Trophoblast cell (in vitro differentiated cells and primary cell): ENCODE data around the gene XBP1.

Experiments used
- DNase-seq, 2 donors: peaks; one replicate each; pipeline ENCODE4 v3.0.0-alpha.2; 2016
- H2AFZ ChIP-seq: 2 replicates; pipeline ENCODE4 v1.6.1; 2013; ENCODE audit warnings: low read length, moderate library complexity, mild to moderate bottlenecking; ENCODE audit not compliant: insufficient read depth, poor library complexity
- H2AK5ac ChIP-seq: 2 replicates; pipeline ENCODE4 v1.6.1; 2013; ENCODE audit warnings: mild to moderate bottlenecking, low read length
- H2BK120ac ChIP-seq: 2 replicates; pipeline ENCODE4 v1.6.1; 2013; ENCODE audit warnings: low read length, mild to moderate bottlenecking, moderate library complexity; ENCODE audit not compliant: insufficient read depth, poor library complexity
- H2BK12ac ChIP-seq: 2 replicates; pipeline ENCODE4 v1.6.1; 2013; ENCODE audit warnings: mild to moderate bottlenecking, low read length, moderate library complexity
- H2BK5ac ChIP-seq: 2 replicates; pipeline ENCODE4 v1.6.1; 2013; ENCODE audit warnings: low read length, low read depth, moderate library complexity, mild to moderate bottlenecking; ENCODE audit not compliant: poor library complexity
- H3K14ac ChIP-seq: 2 replicates; pipeline ENCODE4 v1.6.1; 2013; ENCODE audit warnings: mild to moderate bottlenecking, low read length
- H3K18ac ChIP-seq: 2 replicates; pipeline ENCODE4 v1.6.1; 2013; ENCODE audit warnings: mild to moderate bottlenecking, low read length
- H3K23ac ChIP-seq: 2 replicates; pipeline ENCODE4 v1.6.1; 2013; ENCODE audit warnings: low read length
- H3K27ac ChIP-seq: 2 replicates; pipeline ENCODE4 v1.5.1; 2013; ENCODE audit warnings: low read depth, mild to moderate bottlenecking, inconsistent platforms, low read length, moderate library complexity
- H3K27me3 ChIP-seq: 2 replicates; pipeline ENCODE4 v1.6.1; 2013; ENCODE audit warnings: inconsistent platforms, mild to moderate bottlenecking, low read length, moderate library complexity; ENCODE audit not compliant: insufficient read depth
- H3K36me3 ChIP-seq, 2 experiments: 1 replicate in 1 of 2; 2 replicates in 1 of 2; pipeline ENCODE4 v1.6.1; 2013; ENCODE audit warnings: low read length in 2 of 2, mild to moderate bottlenecking in 2 of 2, moderate library complexity in 1 of 2; ENCODE audit not compliant: insufficient read depth in 2 of 2, control insufficient read depth in 1 of 2
- H3K4ac ChIP-seq: 2 replicates; pipeline ENCODE4 v1.6.1; 2013; ENCODE audit warnings: low read depth, mild to moderate bottlenecking, low read length, moderate library complexity
- H3K4me1 ChIP-seq, 2 experiments: 1 replicate in 1 of 2; 2 replicates in 1 of 2; pipeline ENCODE4 v1.6.1; 2013; ENCODE audit warnings: low read length in 2 of 2, mild to moderate bottlenecking in 2 of 2, moderate library complexity in 1 of 2; ENCODE audit not compliant: insufficient read depth in 2 of 2, control insufficient read depth in 1 of 2
- H3K4me2 ChIP-seq: 2 replicates; pipeline ENCODE4 v1.6.1; 2013; ENCODE audit warnings: inconsistent platforms, mild to moderate bottlenecking, low read length, moderate library complexity
- H3K4me3 ChIP-seq: 2 replicates; pipeline ENCODE4 v1.5.1; 2013; ENCODE audit warnings: mild to moderate bottlenecking, low read depth, low read length, inconsistent platforms
- H3K79me1 ChIP-seq: one replicate; pipeline ENCODE4 v1.6.1; 2013; ENCODE audit warnings: low read length
- H3K79me2 ChIP-seq: 2 replicates; pipeline ENCODE4 v1.6.1; 2013; ENCODE audit warnings: low read length, mild to moderate bottlenecking; ENCODE audit not compliant: control insufficient read depth, insufficient read depth, poor library complexity
- H3K9ac ChIP-seq: 2 replicates; pipeline ENCODE4 v1.6.1; 2013; ENCODE audit warnings: mild to moderate bottlenecking, low read length
- H3K9me3 ChIP-seq: 2 replicates; pipeline ENCODE4 v1.6.1; 2013; ENCODE audit warnings: low read depth, mild to moderate bottlenecking, control low read depth, inconsistent platforms, low read length; ENCODE audit not compliant: insufficient read depth
- H4K12ac ChIP-seq: 2 replicates; pipeline ENCODE4 v1.6.1; 2013; ENCODE audit warnings: low read depth, mild to moderate bottlenecking, low read length, moderate library complexity
- H4K8ac ChIP-seq: 2 replicates; pipeline ENCODE4 v1.6.1; 2013; ENCODE audit warnings: low read depth, mild to moderate bottlenecking, low read length, moderate library complexity
- H4K91ac ChIP-seq: one replicate; pipeline ENCODE4 v1.6.1; 2013; ENCODE audit warnings: low read depth, mild to moderate bottlenecking, low read length, moderate library complexity
- WGBS: extraction: QIAGEN DNeasy Blood & Tissue Kit; methylation state at CpG from one replicate; pipeline ENCODE4 v1.1.7; 2013; ENCODE audit warnings: missing lambda C conversion rate; ENCODE audit not compliant: insufficient read length, insufficient coverage; ENCODE audit errors: extremely low coverage; 5-methylcytosine and 5-hydroxymethylcytosine counted together

The XBP1 gene

GRCh38 chr22:28841111-28841510, 40.7 kb upstream of the XBP1 start:
- WGBS = no CpG with 5 or more reads among the region's 5 CpGs
- Histone ChIP-seq H4K8ac (no peak overlapping the region), H2BK12ac (no peak overlapping the region), H3K4me1 (no peaks in the 10 kb centered on the region), H2AK5ac (no peak overlapping the region), H3K27ac (no peak overlapping the region), H2BK120ac (no peak overlapping the region), H3K4ac (no peak overlapping the region), H3K18ac (no peak overlapping the region), H3K79me1 (no peaks in the 10 kb centered on the region), H3K36me3 (no peaks in the 10 kb centered on the region), H3K79me2 (no peaks in the 10 kb centered on the region), H3K14ac (no peak overlapping the region), H3K23ac (no peak overlapping the region), H3K27me3 (no peaks in the 10 kb centered on the region), H3K4me3 (no peak overlapping the region), H2BK5ac (no peak overlapping the region), H3K9me3 (no peaks in the 10 kb centered on the region), H4K12ac (no peak overlapping the region), H3K9ac (no peak overlapping the region), H3K4me2 (no peak overlapping the region), H4K91ac (no peak overlapping the region), H2AFZ (no peak overlapping the region)
- DNase-seq = no peak

GRCh38 chr22:28838971-28839370, 38.6 kb upstream of the XBP1 start:
- Histone ChIP-seq H3K4me3 (no peak overlapping the region), H4K12ac (no peak overlapping the region), H3K4ac (no peak overlapping the region), H3K36me3 (no peaks in the 10 kb centered on the region), H2BK5ac (no peak overlapping the region), H3K14ac (no peak overlapping the region), H3K9me3 (no peaks in the 10 kb centered on the region), H3K4me1 (no peaks in the 10 kb centered on the region), H3K79me2 (no peaks in the 10 kb centered on the region), H3K18ac (no peak overlapping the region), H4K91ac (no peak overlapping the region), H2BK12ac (no peak overlapping the region), H3K27me3 (no peaks in the 10 kb centered on the region), H3K4me2 (no peak overlapping the region), H3K27ac (no peak overlapping the region), H3K23ac (no peak overlapping the region), H3K79me1 (no peaks in the 10 kb centered on the region), H4K8ac (no peak overlapping the region), H3K9ac (no peak overlapping the region), H2AK5ac (no peak overlapping the region), H2BK120ac (no peak overlapping the region), H2AFZ (no peak overlapping the region)
- no peak for DNase-seq
- no CpG with 5 or more reads among the region's 5 CpGs for WGBS

- H3K14ac ChIP-seq = no peak overlapping the region
- H3K18ac ChIP-seq = no peak overlapping the region
- no peak overlapping the region for H3K4me3 ChIP-seq
- no peak overlapping the region for H3K23ac ChIP-seq
- H3K9me3 ChIP-seq = no peaks in the 10 kb centered on the region
- no peak overlapping the region for H2AK5ac ChIP-seq
- no peak overlapping the region for H4K8ac ChIP-seq
- H3K4me1 ChIP-seq = no peaks in the 10 kb centered on the region
- H3K36me3 ChIP-seq = no peaks in the 10 kb centered on the region
- H2BK5ac ChIP-seq = no peak overlapping the region
- H3K9ac ChIP-seq = no peak overlapping the region
- no peak for DNase-seq
- no peak overlapping the region for H3K4me2 ChIP-seq
- H4K91ac ChIP-seq = no peak overlapping the region
- no CpG with 5 or more reads among the region's 6 CpGs for WGBS
- no peak overlapping the region for H2BK12ac ChIP-seq
- H4K12ac ChIP-seq = no peak overlapping the region
- H3K79me2 ChIP-seq = no peaks in the 10 kb centered on the region
- H2AFZ ChIP-seq = no peak overlapping the region
- no peak overlapping the region for H3K27ac ChIP-seq
- H3K27me3 ChIP-seq = no peaks in the 10 kb centered on the region
- H3K4ac ChIP-seq = no peak overlapping the region
- no peak overlapping the region for H2BK120ac ChIP-seq
- H3K79me1 ChIP-seq = no peaks in the 10 kb centered on the region
Observed at GRCh38 chr22:28837640-28838039, 37.3 kb upstream of the XBP1 start.

- no peak overlapping the region for H3K9ac ChIP-seq
- H3K79me2 ChIP-seq = no peaks in the 10 kb centered on the region
- H4K12ac ChIP-seq = no peak overlapping the region
- H3K4me1 ChIP-seq = no peaks in the 10 kb centered on the region
- no peak for DNase-seq
- H3K36me3 ChIP-seq = no peaks in the 10 kb centered on the region
- no peaks in the 10 kb centered on the region for H3K79me1 ChIP-seq
- no peak overlapping the region for H3K18ac ChIP-seq
- H3K4me3 ChIP-seq = no peak overlapping the region
- H2BK5ac ChIP-seq = no peak overlapping the region
- no peak overlapping the region for H3K4ac ChIP-seq
- H3K14ac ChIP-seq = no peak overlapping the region
- no peak overlapping the region for H4K8ac ChIP-seq
- H2BK120ac ChIP-seq = no peak overlapping the region
- H3K27ac ChIP-seq = no peak overlapping the region
- H3K27me3 ChIP-seq = no peaks in the 10 kb centered on the region
- H3K23ac ChIP-seq = no peak overlapping the region
- H3K4me2 ChIP-seq = no peak overlapping the region
- H4K91ac ChIP-seq = no peak overlapping the region
- no peak overlapping the region for H2AFZ ChIP-seq
- peaks cover 3% of the 10 kb centered on the region for H3K9me3 ChIP-seq
- no CpG with 5 or more reads among the region's 11 CpGs for WGBS
- H2AK5ac ChIP-seq = no peak overlapping the region
- H2BK12ac ChIP-seq = no peak overlapping the region
Observed at GRCh38 chr22:28835630-28836189, 35.3 kb upstream of the XBP1 start.
